RWPE1 (cell line): Measurements from ENCODE around the gene FPGS.

ENCODE experiments used
- CTCF ChIA-PET: fragments of 350-600 bp; sonication (Branson Sonifier 250); formaldehyde crosslinking; extraction: SDS; loops from one replicate; lab custom pipeline; 2021; lab: Yijun Ruan, JAX
- POLR2A ChIA-PET: fragments of 400-600 bp; formaldehyde crosslinking; extraction: SDS; loops from one replicate; lab custom pipeline; 2020; ENCODE audit warnings: antibody characterized with exemption; ENCODE audit not compliant: low non-redundant PET; lab: Yijun Ruan, JAX
- DNase-seq: peaks from one replicate; pipeline ENCODE4 v3.0.0; 2012; ENCODE audit warnings: low spot score
- H3K27ac ChIP-seq: fragments of 450-650 bp; 2 replicates; pipeline ENCODE4 v1.5.1; 2017
- TF ChIP-seq, protein P1 (sequence below): fragments of 450-650 bp; conservative IDR thresholded peaks from 2 replicates; pipeline ENCODE4 v1.5.1; 2017; ENCODE audit warnings: low read depth, mild to moderate bottlenecking

The FPGS gene

DNA sequence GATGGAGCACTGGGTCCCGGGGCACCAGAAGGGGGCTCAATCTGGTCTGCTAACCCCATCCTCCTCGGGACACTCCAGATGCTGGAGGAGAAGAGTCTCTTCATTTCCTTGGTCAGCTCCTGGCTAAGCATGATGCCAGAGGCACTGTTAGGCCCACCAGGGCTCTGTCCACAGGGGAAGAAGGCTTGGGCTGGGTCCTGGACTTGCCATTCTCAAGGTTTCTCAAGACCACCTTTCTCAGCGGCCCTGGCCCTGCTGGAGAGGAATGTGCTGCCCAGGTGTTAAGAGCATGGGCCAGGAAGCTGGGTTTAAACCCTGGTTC is 32.1 kb upstream of the FPGS start:
- TF ChIP-seq, protein P1, sequence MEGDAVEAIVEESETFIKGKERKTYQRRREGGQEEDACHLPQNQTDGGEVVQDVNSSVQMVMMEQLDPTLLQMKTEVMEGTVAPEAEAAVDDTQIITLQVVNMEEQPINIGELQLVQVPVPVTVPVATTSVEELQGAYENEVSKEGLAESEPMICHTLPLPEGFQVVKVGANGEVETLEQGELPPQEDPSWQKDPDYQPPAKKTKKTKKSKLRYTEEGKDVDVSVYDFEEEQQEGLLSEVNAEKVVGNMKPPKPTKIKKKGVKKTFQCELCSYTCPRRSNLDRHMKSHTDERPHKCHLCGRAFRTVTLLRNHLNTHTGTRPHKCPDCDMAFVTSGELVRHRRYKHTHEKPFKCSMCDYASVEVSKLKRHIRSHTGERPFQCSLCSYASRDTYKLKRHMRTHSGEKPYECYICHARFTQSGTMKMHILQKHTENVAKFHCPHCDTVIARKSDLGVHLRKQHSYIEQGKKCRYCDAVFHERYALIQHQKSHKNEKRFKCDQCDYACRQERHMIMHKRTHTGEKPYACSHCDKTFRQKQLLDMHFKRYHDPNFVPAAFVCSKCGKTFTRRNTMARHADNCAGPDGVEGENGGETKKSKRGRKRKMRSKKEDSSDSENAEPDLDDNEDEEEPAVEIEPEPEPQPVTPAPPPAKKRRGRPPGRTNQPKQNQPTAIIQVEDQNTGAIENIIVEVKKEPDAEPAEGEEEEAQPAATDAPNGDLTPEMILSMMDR: no peak
- ChIA-PET POLR2A (interaction anchor here (1.6 kb wide), 1 partner anchor 36 kb away, joined by 6 read pairs; the partner anchor contains the start of gene TOR2A), CTCF (interaction anchor here (0.7 to 0.9 kb wide), 2 partner anchors 31 to 36 kb away, joined by 4 read pairs; partner anchors contain the start of gene TOR2A)
- no peak for DNase-seq
- peak overlapping the region; percentile 61 for H3K27ac ChIP-seq

DNA sequence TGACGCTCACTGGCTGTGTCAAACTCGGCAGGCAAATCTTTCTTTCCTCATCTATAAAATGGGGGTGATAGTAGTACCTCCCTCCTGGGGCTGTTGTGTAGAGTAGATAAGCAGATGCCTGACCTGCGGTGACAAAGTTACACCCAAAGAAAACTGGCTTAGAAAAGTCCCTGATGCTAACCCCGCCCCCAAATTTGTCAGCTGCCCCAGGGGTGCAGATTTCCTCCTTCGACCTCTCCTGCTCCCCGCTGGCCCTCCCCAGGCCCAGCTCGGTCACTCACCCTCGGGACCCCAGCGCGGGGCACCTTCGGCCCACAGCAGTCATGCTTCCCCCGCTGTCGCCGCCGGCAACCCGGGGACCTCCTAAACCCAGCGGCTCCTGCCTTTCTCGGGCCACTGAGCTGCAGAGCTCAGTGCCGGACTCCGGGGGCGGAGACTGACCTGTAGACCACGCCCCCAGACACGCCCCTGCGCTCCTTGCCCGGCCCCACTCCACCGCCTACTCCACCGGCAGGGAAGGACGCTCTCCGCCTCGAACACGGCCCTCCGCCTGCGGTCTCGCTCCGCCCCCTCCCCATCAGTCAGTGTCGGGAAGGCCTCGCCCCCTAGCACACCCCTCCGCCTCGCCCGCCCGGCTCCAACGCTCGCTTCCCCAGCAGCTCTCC is 31.6 kb upstream of the FPGS start:
- peak overlapping the region; percentile 61 for H3K27ac ChIP-seq
- ChIA-PET POLR2A (interaction anchor here (0.8 to 1.6 kb wide), 3 partner anchors 9 to 36 kb away, joined by 3 to 6 read pairs (median 5); partner anchors contain the start of gene TOR2A), CTCF (interaction anchor here (0.6 to 1.2 kb wide), 4 partner anchors 10 to 36 kb away, joined by 3 to 4 read pairs (median 4); partner anchors contain the start of genes CDK9 and TOR2A)
- TF ChIP-seq, protein P1: no peak
- peak; percentile 100 for DNase-seq

DNA sequence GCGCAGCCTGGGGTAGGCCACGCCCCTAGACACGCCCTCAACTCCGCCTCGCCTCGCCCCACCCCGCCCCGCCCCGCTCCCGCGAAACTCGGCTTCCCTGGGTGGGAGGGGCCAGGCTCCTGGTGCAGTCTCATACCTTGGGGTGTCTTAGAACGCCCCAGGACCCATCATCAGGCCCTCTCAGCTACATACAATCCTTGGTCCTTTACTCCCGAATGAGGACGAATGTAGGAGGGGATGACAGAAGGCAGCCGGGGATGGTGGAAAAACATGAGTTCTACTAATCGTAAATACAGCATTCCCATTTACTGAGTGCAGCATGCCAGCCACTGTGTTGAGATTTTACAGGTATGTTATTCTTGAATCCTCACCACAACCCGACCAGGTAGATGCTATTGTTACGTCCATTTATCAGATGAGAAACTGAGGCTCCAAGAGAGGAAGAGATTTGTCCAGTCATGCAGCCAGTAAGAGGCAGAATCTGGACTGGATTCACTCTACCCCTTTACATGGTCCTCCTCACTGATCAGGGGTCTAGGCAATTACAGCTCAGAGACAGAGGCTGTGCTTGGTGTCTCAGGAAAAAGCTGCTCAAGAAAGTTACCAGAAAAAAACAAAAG is 31.0 kb upstream of the FPGS start:
- H3K27ac ChIP-seq: peak overlapping the region; percentile 61
- POLR2A ChIA-PET: interaction anchor here (0.8 to 1.6 kb wide), 3 partner anchors 9 to 37 kb away, joined by 3 to 6 read pairs (median 5); partner anchors contain the start of gene TOR2A
- no peak for DNase-seq
- TF ChIP-seq, protein P1: no peak
- CTCF ChIA-PET: interaction anchor here (0.6 to 1.2 kb wide), 4 partner anchors 9 to 37 kb away, joined by 3 to 4 read pairs (median 4); partner anchors contain the start of genes CDK9 and TOR2A

DNA sequence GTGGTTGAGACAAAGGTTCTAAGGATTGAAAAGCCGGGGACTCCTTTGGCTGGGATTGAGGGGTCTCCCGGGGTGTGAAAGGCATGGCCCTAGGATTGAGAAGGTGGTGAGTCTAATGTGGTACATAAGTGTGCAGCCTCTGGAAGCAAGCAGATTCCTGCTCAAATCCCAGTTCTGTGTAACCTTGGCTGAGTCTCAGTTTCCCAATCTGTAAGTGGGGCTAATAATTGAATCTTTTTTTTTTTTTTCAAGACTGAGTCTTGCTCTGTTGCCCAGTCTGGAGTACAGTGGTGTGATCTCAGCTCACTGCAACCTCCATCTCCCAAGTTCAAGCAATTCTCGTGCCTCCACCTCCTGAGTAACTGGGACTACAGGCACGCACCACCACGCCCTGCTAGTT is 30.1 kb upstream of the FPGS start:
- DNase-seq: no peak
- TF ChIP-seq, protein P1: no peak
- ChIA-PET CTCF (interaction anchor here (1.2 kb wide), 1 partner anchor 12 kb away, joined by 4 read pairs; no protein-coding TSS in a partner anchor), POLR2A (interaction anchor here (1.0 kb wide), 1 partner anchor 13 kb away, joined by 3 read pairs; the partner anchor contains the start of gene CDK9)
- no peak overlapping the region for H3K27ac ChIP-seq

DNA sequence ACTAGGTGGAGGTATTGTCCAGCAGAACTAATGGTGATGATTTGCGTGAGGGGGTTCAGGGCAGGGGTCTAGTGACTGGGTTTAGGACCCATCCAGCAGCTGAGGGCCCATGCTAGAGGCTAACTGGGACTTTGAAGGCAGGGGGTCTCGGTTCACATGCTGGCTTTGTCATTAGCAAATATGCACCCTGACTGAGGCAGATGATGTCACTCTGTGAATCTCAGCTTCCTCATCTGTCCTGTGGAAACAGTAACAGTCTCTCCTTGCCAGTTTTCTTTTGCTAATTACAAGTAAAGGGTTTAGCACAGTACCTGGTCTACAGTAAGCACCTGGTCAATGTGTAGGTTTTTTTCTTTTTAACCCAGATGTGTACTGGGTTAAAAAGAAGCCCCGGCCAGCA is 29.4 kb upstream of the FPGS start:
- ChIA-PET POLR2A (interaction anchor here (1.0 kb wide), 1 partner anchor 13 kb away, joined by 3 read pairs; the partner anchor contains the start of gene CDK9), CTCF (interaction anchor here (0.6 to 0.9 kb wide), 3 partner anchors 10 to 58 kb away, joined by 3 to 4 read pairs (median 4); no protein-coding TSS in a partner anchor)
- TF ChIP-seq, protein P1: no peak
- no peak overlapping the region for H3K27ac ChIP-seq
- DNase-seq: no peak

DNA sequence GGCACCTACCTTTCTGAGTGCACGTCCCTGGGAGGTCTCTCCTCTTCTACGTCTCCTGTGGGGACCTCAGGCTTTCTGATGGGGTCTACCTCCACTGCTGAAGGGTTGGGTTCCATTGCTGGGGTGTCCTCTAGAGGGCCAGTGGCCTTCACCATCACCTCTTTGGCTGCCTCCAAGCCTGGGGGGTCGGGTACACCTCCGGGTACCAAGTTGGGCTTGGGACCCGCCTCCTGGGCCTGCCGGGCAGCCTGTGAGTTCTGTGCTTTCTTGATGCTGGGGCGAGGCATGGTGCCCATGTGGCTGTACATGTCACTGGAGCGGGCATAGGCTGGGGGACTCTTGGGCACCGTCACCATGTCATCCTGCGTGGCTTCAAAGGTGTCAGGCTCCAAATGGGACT is 28.7 kb upstream of the FPGS start:
- POLR2A ChIA-PET: no interaction called here
- TF ChIP-seq, protein P1: no peak
- no peak for DNase-seq
- H3K27ac ChIP-seq: no peak overlapping the region
- CTCF ChIA-PET: interaction anchor here (0.7 to 0.9 kb wide), 2 partner anchors 9 to 11 kb away, joined by 3 to 4 read pairs; no protein-coding TSS in a partner anchor
